Neural cell (in vitro differentiated cells): ENCODE measurements around the gene IGSF9B. TPM values are rescaled to one million over a fixed set of nuclear protein-coding genes. Genes with fewer than 3 reads are reported as not detected.

Experiments
- H2AFZ ChIP-seq: fragments of 200-600, 300-800 bp; sonication (generic), shearing (Covaris generic); 2 replicates; pipeline ENCODE4 v1.6.0; 2014; ENCODE audit warnings: low read depth, mild to moderate bottlenecking, antibody characterized with exemption, low read length, moderate library complexity
- H3F3A ChIP-seq: fragments of 200-600 bp; shearing (Covaris generic); 2 replicates; pipeline ENCODE4 v1.6.1; 2016; ENCODE audit warnings: mild to moderate bottlenecking, moderate library complexity, mixed read lengths, antibody characterized with exemption, low read length; ENCODE audit not compliant: insufficient read depth, poor library complexity, severe bottlenecking
- H3K27ac ChIP-seq: fragments of 200-600, 300-800 bp; sonication (generic), shearing (Covaris generic); 2 replicates; pipeline ENCODE4 v1.5.1; 2014; ENCODE audit warnings: mild to moderate bottlenecking, low read length, moderate library complexity
- H3K27me3 ChIP-seq: fragments of 300-800, 200-600 bp; sonication (generic), shearing (Covaris generic); 2 replicates; pipeline ENCODE4 v1.6.0; 2014; ENCODE audit warnings: mild to moderate bottlenecking, low read depth, low read length, moderate library complexity; ENCODE audit not compliant: insufficient read depth
- H3K36me3 ChIP-seq: fragments of 300-800, 200-600 bp; sonication (generic), shearing (Covaris generic); 2 replicates; pipeline ENCODE4 v1.5.1; 2014; ENCODE audit warnings: mild to moderate bottlenecking, antibody characterized with exemption, low read length, moderate library complexity; ENCODE audit not compliant: insufficient read depth
- H3K4me2 ChIP-seq: fragments of 300-800, 200-600 bp; sonication (generic), shearing (Covaris generic); 2 replicates; pipeline ENCODE4 v1.6.0; 2014; ENCODE audit warnings: mild to moderate bottlenecking, low read length
- H3K4me3 ChIP-seq: fragments of 300-800, 200-600 bp; sonication (generic), shearing (Covaris generic); 2 replicates; pipeline ENCODE4 v1.5.1; 2014; ENCODE audit warnings: mild to moderate bottlenecking, low read length, moderate library complexity
- H3K79me2 ChIP-seq: fragments of 200-600 bp; shearing (Covaris generic); replicated peaks from 2 replicates; pipeline ENCODE4 v1.6.0; 2014; ENCODE audit warnings: mild to moderate bottlenecking, low read length, moderate library complexity; ENCODE audit not compliant: insufficient read depth
- H3K9ac ChIP-seq: fragments of 300-800, 200-600 bp; sonication (generic), shearing (Covaris generic); 2 replicates; pipeline ENCODE4 v1.6.1; 2016; ENCODE audit warnings: mild to moderate bottlenecking, low read length, mixed read lengths
- H3K9me2 ChIP-seq: fragments of 200-600 bp; shearing (Covaris generic); 2 replicates; pipeline ENCODE4 v1.6.1; 2016; ENCODE audit warnings: mild to moderate bottlenecking, low read length, mixed read lengths; ENCODE audit not compliant: insufficient read depth
- H3K9me3 ChIP-seq: fragments of 200-600, 300-800 bp; sonication (generic), shearing (Covaris generic); 2 replicates; pipeline ENCODE4 v1.6.1; 2016; ENCODE audit warnings: mild to moderate bottlenecking, mixed run types, low read length, moderate library complexity, mixed read lengths
- H4K20me1 ChIP-seq: fragments of 200-600 bp; shearing (Covaris generic); 2 replicates; pipeline ENCODE4 v1.6.1; 2016; ENCODE audit warnings: mild to moderate bottlenecking, mixed run types; ENCODE audit not compliant: insufficient read depth
- CTCF ChIP-seq: fragments of 450-650 bp; IDR thresholded peaks from 2 replicates; pipeline ENCODE4 v1.5.1; 2014; ENCODE audit warnings: antibody characterized with exemption, mild to moderate bottlenecking, moderate library complexity; ENCODE audit not compliant: poor library complexity, severe bottlenecking
- EP300 ChIP-seq: fragments of 450-650 bp; conservative IDR thresholded peaks from 2 replicates; pipeline ENCODE4 v1.6.1; 2014; ENCODE audit warnings: antibody characterized with exemption, mild to moderate bottlenecking, moderate library complexity; ENCODE audit not compliant: poor library complexity, severe bottlenecking
- EZH2 ChIP-seq: fragments of 200-600, 300-800 bp; shearing (Covaris generic), sonication (generic); IDR thresholded peaks from 2 replicates; pipeline ENCODE4 v1.6.1; 2014; ENCODE audit warnings: antibody characterized with exemption, low read length, borderline replicate concordance, mild to moderate bottlenecking; ENCODE audit not compliant: insufficient read depth, poor library complexity, severe bottlenecking
- MXI1 ChIP-seq: fragments of 450-650 bp; conservative IDR thresholded peaks from 2 replicates; pipeline ENCODE4 v1.6.1; 2014; ENCODE audit warnings: antibody characterized with exemption, mild to moderate bottlenecking; ENCODE audit not compliant: poor library complexity, severe bottlenecking
- POLR2AphosphoS5 ChIP-seq: IDR thresholded peaks from 2 replicates; pipeline ENCODE4 v1.6.1; 2012
- RAD21 ChIP-seq: fragments of 450-650 bp; conservative IDR thresholded peaks from 2 replicates; pipeline ENCODE4 v1.6.1; 2014; ENCODE audit warnings: antibody characterized with exemption, mild to moderate bottlenecking, moderate library complexity
- SMC3 ChIP-seq: fragments of 450-650 bp; conservative IDR thresholded peaks from 2 replicates; pipeline ENCODE4 v1.6.1; 2014; ENCODE audit warnings: antibody characterized with exemption, mild to moderate bottlenecking, moderate library complexity; ENCODE audit not compliant: poor library complexity
- TAF1 ChIP-seq: IDR thresholded peaks from 2 replicates; pipeline ENCODE4 v1.6.1; 2012; ENCODE audit warnings: low read depth
- polyA plus RNA-seq: library from polyadenylated mRNA; depleted of rRNA; stranded (reverse); fragments of >200 nt; gene quantifications from 2 replicates; pipeline ENCODE4 v1.2.3, GENCODE V29; 2014
- TF ChIP-seq, protein P1 (sequence below): IDR thresholded peaks from 2 replicates; pipeline ENCODE4 v1.6.1; 2012; ENCODE audit warnings: borderline replicate concordance

Gene IGSF9B
- polyA plus RNA-seq, 1 donor from 2014 or later = 2.3 TPM

GRCh38 chr11:133917921-133918607, 38.7 kb downstream of the IGSF9B start:
- Histone ChIP-seq H3K9me3 (no peaks in the 10 kb centered on the region), H3K4me2 (no peak overlapping the region), H3K9me2 (no peaks in the 10 kb centered on the region), H3K79me2 (no peaks in the 10 kb centered on the region), H3F3A (no peaks in the 10 kb centered on the region), H3K36me3 (no peaks in the 10 kb centered on the region), H3K27me3 (no peaks in the 10 kb centered on the region), H3K27ac (no peak overlapping the region), H3K4me3 (no peak overlapping the region), H2AFZ (no peak overlapping the region), H3K9ac (no peak overlapping the region), H4K20me1 (no peaks in the 10 kb centered on the region)
- TF ChIP-seq EZH2 (no peak), TAF1 (no peak), MXI1 (no peak)

- Histone ChIP-seq H3K79me2 (no peaks in the 10 kb centered on the region), H2AFZ (no peak overlapping the region), H3F3A (no peaks in the 10 kb centered on the region), H3K36me3 (no peaks in the 10 kb centered on the region), H3K9me3 (no peaks in the 10 kb centered on the region), H3K27me3 (no peaks in the 10 kb centered on the region), H3K9me2 (no peaks in the 10 kb centered on the region), H4K20me1 (no peaks in the 10 kb centered on the region), H3K4me2 (no peak overlapping the region), H3K4me3 (no peak overlapping the region), H3K27ac (no peak overlapping the region), H3K9ac (no peak overlapping the region)
- TF ChIP-seq, protein P1, sequence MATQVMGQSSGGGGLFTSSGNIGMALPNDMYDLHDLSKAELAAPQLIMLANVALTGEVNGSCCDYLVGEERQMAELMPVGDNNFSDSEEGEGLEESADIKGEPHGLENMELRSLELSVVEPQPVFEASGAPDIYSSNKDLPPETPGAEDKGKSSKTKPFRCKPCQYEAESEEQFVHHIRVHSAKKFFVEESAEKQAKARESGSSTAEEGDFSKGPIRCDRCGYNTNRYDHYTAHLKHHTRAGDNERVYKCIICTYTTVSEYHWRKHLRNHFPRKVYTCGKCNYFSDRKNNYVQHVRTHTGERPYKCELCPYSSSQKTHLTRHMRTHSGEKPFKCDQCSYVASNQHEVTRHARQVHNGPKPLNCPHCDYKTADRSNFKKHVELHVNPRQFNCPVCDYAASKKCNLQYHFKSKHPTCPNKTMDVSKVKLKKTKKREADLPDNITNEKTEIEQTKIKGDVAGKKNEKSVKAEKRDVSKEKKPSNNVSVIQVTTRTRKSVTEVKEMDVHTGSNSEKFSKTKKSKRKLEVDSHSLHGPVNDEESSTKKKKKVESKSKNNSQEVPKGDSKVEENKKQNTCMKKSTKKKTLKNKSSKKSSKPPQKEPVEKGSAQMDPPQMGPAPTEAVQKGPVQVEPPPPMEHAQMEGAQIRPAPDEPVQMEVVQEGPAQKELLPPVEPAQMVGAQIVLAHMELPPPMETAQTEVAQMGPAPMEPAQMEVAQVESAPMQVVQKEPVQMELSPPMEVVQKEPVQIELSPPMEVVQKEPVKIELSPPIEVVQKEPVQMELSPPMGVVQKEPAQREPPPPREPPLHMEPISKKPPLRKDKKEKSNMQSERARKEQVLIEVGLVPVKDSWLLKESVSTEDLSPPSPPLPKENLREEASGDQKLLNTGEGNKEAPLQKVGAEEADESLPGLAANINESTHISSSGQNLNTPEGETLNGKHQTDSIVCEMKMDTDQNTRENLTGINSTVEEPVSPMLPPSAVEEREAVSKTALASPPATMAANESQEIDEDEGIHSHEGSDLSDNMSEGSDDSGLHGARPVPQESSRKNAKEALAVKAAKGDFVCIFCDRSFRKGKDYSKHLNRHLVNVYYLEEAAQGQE = no peak
- TF ChIP-seq CTCF = no peak
- no peak for TF ChIP-seq EP300
Observed at GRCh38 chr11:133916784-133917440, 39.9 kb downstream of the IGSF9B start.

GRCh38 chr11:133913761-133914160, 43.0 kb downstream of the IGSF9B start:
- Histone ChIP-seq H3K27me3 (no peaks in the 10 kb centered on the region), H2AFZ (no peak overlapping the region), H4K20me1 (no peaks in the 10 kb centered on the region), H3K9ac (no peak overlapping the region), H3K27ac (no peak overlapping the region), H3K9me3 (no peaks in the 10 kb centered on the region), H3K36me3 (no peaks in the 10 kb centered on the region), H3K79me2 (no peaks in the 10 kb centered on the region), H3F3A (no peaks in the 10 kb centered on the region), H3K9me2 (no peaks in the 10 kb centered on the region), H3K4me3 (no peak overlapping the region), H3K4me2 (no peak overlapping the region)
- no peak for TF ChIP-seq MXI1
- TF ChIP-seq EP300 = no peak
- TF ChIP-seq EZH2 = no peak
- no peak for TF ChIP-seq CTCF
- TF ChIP-seq RAD21 = no peak
- no peak for TF ChIP-seq POLR2AphosphoS5
- no peak for TF ChIP-seq TAF1
- no peak for TF ChIP-seq SMC3
